PFSK-1 (cell line): ENCODE results near the gene INTS11.

Source experiments
- POLR2AphosphoS5 ChIP-seq: IDR thresholded peaks from 2 replicates; pipeline ENCODE4 v1.6.1; 2012; ENCODE audit warnings: low read depth, mild to moderate bottlenecking, control low read depth, low read length, moderate library complexity
- SIN3A ChIP-seq: IDR thresholded peaks from 2 replicates; pipeline ENCODE4 v1.6.1; 2012; ENCODE audit warnings: mild to moderate bottlenecking, low read length, moderate library complexity, borderline replicate concordance; ENCODE audit not compliant: insufficient read depth
- TF ChIP-seq, protein P1 (sequence below), 2 experiments: IDR thresholded peaks; 2 replicates each; pipeline versions ENCODE4 v1.6.1 to v1.8.0; 2011 to 2012; ENCODE audit warnings: low read depth in 2 of 2, low read length in 2 of 2, control low read depth in 1 of 2, inconsistent platforms in 1 of 2, mild to moderate bottlenecking in 1 of 2, moderate library complexity in 1 of 2; ENCODE audit not compliant: insufficient read depth in 1 of 2

DNA sequence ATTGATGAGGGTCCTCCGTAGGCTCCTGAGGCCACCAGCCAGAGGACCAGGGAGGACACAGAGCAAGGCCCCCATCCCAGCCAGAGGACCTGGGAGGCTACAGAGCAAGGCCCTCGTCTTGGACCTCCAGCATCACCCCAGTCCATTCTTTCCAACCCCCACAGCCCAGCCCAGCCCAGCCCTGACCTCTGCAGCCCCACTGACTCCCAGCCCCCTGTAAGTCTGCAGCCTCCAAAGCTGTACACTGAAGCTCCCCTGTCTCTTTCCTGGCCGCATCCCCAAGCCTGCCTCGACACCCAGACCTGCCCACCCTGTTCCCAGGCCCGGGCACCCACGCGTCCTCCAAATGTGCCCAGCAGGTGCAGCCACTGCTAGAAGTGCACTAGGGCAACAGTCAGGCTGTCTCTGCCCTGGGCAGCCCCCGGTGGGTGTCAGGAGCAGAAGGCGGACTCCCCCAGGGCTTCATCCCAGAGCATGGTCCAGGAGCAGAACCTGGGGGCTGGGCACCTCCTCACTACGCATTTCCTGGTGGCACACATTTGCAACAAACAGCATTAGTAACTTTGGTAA lies 22.7 kb upstream of the INTS11 start:
- TF ChIP-seq POLR2AphosphoS5 (no peak), SIN3A (no peak)
- TF ChIP-seq, protein P1, sequence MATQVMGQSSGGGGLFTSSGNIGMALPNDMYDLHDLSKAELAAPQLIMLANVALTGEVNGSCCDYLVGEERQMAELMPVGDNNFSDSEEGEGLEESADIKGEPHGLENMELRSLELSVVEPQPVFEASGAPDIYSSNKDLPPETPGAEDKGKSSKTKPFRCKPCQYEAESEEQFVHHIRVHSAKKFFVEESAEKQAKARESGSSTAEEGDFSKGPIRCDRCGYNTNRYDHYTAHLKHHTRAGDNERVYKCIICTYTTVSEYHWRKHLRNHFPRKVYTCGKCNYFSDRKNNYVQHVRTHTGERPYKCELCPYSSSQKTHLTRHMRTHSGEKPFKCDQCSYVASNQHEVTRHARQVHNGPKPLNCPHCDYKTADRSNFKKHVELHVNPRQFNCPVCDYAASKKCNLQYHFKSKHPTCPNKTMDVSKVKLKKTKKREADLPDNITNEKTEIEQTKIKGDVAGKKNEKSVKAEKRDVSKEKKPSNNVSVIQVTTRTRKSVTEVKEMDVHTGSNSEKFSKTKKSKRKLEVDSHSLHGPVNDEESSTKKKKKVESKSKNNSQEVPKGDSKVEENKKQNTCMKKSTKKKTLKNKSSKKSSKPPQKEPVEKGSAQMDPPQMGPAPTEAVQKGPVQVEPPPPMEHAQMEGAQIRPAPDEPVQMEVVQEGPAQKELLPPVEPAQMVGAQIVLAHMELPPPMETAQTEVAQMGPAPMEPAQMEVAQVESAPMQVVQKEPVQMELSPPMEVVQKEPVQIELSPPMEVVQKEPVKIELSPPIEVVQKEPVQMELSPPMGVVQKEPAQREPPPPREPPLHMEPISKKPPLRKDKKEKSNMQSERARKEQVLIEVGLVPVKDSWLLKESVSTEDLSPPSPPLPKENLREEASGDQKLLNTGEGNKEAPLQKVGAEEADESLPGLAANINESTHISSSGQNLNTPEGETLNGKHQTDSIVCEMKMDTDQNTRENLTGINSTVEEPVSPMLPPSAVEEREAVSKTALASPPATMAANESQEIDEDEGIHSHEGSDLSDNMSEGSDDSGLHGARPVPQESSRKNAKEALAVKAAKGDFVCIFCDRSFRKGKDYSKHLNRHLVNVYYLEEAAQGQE (IDR thresholded peaks at IDR 0.05; ENCODE audit: insufficient read depth in 1 of 2, low read depth in 2 of 2, low read length in 2 of 2), result no peak
